Measurements from ENCODE around the gene SHF.
A peak's percentile ranks its signal among the peaks of the same experiment; 100 is the strongest.
"Not testable (repeated sequence)": the region's sequence is repeated elsewhere in the genome, so short reads cannot be mapped to it uniquely, and the experiment has no call there.

The SHF gene, protein sequence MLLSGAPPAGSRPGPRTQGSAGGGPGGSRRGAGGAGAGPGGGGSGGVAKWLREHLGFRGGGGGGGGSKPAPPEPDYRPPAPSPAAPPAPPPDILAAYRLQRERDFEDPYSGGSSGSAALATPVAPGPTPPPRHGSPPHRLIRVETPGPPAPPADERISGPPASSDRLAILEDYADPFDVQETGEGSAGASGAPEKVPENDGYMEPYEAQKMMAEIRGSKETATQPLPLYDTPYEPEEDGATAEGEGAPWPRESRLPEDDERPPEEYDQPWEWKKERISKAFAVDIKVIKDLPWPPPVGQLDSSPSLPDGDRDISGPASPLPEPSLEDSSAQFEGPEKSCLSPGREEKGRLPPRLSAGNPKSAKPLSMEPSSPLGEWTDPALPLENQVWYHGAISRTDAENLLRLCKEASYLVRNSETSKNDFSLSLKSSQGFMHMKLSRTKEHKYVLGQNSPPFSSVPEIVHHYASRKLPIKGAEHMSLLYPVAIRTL

DNA sequence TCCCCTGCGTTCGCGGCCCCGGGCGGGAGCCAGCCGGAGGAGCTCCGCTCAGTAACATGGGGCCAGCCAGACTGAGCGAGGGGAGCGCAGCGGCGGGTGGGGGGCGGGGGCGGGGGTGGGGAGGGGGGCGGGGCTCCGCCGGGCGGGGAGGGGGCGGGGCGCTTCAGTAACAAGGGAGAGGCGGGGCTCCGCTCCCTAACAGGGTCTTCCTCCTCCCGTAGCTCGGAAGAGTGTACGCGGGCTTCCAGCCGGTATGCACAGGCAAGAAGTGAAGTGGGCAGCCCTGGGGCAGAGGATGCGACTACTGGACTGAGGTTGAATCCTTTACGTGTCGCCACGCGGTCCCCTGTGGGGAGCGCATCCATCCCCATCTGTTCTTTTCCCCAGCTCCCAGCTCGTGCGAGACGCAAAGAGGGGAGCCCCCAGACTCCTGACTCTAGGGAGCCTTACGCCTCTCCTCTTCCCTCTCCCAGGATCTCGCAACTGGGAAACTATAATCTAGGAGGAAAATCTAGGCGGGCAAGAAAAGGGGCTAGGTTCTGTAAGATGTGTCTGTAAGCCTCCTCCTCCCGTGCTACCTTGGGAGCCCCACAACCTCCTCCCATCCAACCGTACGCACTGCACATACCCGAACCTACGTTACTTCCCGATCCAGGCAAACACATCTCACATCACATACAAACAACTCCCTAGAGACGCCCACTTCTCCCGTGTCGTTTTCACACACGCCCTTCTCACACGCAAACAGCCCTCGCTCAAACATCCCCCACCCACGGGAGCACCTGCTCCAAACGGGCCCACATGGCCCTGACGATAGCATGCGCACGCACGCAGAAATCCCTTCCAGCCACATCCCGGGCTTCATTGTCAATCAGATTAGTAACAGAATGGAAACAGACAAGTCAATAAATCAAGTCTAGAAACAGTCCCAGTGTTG is at the start of gene SHF:
SHF (minus strand) TSS at position 73 of the 937 bp plus-strand sequence; CDS start at position 58, 15 bp downstream.
- peak; percentile 27 for DNase-seq (ENCODE audit: low read depth)

DNA sequence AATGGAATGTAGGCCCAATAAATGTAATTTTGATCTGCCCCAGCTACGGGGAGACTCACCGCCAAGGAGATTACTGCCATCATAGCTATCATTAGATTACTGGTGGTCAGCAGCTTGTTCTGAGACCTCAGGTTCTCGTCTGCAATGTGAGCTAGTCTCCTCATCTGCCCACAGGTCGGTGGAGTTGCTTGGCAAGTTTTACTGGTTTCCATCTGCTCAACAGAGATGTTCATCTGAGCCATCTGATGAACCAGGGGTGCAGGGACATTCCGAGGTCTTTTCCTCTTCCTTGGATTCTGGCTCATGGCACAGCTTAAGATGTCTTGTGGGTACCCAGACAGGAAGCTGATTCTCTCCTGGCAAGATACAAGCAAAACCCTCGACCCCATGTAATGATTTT is 49.0 kb upstream of the SHF start:
- DNase-seq (ENCODE audit: low read depth), result not testable (repeated sequence)

DNA sequence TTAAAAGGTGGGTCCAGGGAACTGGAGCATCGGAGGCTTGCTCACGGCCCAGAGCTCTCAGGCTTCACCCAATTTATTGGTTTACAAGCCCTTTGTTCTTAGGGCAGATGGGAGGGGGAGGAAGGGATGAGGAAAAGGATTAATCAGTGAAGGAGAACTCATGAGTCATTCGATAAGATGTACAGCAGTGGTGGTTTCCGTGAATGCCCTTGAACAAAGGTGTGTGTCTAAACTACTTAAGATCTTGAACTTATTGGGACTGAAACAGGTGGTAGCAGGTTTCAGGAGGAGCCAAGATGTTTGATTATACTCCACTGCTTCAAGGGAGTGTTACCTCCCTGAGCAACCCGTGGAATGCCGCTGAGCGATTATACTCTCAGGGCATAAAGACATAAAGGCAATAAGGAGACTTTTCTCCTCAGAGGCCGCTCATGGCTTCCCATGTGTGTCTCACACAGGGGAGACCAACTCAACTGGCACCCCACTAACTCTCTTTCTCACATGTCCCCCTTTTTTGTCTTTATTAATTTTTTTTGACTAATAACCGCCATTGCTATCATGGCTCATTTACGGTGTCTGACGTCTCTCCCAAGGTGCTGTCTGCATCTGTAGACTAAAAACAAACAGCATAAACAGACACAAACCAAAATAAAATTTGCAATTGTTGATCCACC is 46.9 kb upstream of the SHF start:
- no peak for DNase-seq (ENCODE audit: low read depth)

DNA sequence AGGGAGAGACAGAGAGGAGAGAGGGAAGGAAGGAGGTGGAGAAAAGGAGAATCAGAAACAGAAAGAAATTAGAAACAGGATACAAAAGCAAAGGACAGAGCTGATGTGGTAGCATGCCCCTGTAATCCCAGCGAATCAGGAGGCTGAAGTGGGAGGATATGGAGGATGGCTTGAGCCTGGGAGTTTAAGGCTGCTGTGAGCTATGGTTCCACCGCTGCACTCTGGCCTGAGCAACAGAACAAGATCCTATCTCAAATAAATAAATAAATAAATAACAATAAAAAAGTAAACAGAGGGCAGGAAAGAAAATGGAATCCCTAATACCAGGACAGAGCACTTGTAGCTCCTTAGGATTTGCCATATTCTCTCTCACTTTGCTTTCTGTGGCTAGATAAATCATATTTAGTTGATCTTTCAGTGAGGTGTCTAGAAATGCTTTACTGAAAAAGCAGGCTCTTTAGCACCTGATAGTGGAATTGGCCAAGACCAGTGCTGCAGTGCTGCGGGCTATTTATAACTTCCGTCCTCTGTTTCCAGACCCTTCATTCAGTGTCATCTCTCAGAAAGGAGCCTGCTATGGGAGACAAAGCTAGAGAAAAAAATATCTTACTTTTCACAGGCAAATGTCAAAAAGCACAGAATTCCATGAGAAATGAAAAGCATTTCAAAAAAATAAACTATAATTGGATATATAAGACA is 44.2 kb upstream of the SHF start:
- DNase-seq (ENCODE audit: low read depth), result no peak

DNA sequence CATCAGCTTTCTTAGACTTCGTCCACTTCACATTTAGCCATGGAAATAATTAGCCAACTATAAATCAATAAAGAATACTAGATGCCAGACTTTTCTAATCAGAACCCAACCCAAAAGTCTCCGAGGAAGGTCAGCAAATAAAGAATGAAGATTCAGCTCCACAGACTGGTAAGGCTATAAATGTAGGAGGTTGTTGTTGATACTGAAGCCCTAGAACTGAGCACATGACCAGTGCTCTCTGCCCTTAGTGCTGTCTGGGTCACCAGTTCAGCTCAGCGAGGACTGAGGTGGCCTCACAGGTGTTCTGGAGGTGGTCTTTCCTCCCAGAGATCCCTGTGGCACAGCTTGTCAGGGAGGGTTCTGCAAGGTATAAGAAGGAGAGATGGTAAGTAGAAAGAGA is 43.4 kb upstream of the SHF start:
- no peak for DNase-seq (ENCODE audit: low read depth)

DNA sequence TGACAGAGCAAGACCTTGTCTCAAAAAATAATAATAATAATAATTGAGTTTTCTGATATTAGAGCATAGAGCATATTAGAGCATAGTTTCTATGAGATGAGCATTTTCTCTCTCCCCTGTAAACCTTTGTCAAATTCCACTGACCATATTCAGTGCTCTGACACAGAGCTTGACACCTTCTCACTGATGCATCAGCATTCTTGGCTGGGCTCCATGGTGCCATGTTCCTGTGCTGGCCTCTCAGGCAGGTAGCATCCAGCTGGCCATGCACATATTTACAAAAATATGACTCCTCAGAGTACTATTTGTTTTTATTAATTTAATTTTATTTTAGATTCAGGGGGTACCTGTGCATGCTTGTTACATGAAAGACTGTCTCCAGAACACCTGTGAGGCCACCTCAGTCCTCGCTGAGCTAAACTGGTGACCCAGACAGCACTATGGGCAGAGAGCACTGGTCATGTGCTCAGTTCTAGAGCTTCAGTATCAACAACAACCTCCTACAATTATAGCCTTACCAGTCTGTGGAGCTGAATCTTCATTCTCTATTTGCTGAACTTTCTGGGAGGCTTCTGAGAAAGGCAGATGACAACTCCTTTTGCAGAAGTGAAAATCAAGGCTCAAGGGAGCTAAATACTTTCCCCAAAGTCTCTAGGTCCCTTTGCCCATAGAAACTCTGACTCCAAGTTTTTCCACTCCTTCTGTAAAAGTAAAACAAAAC is 42.6 kb upstream of the SHF start:
- no peak for DNase-seq (ENCODE audit: low read depth)

DNA sequence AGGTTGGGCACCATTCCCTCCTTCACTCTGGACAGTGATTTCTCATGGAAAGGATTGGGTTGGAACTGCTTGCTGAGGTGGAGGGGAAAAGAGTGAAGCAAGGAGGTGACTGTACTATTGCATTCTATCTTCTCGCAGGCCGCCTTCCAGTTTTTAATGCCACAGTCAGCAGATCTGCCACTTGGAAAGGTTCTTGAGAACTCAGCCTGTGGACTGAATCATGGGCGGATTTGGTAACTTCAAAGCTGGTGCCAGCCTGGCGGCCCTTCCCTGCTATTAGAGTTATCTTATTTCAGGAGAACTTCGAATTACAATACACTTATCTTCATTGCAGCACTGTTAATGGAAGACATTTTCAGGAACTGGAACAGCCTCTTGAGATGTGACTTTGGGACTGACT is 41.2 kb upstream of the SHF start:
- DNase-seq (ENCODE audit: low read depth), result no peak

DNA sequence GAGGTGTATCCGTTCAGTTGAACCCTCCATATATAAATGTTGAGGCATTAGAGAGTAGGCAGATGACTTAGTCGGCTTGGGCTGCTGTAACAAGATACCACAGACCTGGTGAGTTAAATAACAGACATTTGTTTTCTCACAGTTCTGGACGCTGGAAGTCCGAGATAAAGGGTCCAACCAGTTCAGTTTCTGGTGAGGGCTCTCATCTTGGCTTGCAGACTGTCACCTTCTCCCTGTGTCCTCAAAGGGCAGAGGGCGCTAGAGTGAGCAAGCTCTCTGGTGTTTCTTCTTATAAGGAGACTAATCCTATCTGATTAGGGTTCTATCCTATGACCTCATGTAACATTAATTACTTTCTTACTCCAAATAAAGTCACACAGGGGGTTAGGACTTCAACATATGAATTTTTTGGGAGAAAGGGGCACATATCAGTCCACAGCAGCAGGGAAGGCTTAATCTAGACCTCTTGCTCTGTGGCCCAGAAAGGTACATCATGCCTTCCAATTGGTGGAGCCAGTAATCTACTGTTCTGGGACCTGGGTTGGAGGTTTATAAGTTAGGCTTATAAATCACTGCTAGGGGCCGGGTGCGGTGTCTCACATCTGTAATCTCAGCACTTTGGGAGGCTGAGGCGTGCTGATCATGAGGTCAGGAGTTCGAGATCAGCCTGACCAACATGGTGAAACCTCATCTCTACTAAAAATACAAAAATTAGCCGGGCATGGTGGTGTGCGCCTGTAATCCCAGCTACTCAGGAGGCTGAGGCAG is 37.9 kb upstream of the SHF start:
- DNase-seq (ENCODE audit: low read depth), result no peak

DNA sequence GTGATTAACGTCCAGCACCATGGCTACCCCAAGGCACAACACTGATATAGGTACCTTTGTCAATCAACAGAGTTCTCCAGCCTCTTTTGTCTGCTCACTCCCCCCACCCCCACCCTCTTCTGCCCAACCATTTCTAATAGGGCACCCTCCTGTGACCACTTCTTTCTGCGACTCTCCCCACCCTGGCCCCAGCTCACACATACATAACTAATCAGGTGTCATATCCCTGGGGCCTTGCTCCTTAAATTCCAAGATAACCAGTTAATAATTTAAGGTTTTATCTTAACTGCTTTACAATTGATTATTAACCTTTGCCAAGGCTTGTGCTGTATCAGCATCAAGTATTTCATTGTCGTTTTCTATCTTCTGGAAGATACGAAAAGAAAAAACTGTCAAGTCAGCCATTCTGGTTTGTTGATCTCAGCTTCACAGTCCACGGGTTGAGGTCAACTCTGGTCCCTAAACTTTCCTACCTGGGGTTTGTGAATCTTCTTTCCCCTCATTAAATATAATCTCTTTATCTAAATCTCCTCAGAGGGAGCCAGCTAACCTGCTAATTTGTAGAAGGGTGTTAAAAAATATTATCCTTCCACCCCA is 37.0 kb upstream of the SHF start:
- no peak for DNase-seq (ENCODE audit: low read depth)

DNA sequence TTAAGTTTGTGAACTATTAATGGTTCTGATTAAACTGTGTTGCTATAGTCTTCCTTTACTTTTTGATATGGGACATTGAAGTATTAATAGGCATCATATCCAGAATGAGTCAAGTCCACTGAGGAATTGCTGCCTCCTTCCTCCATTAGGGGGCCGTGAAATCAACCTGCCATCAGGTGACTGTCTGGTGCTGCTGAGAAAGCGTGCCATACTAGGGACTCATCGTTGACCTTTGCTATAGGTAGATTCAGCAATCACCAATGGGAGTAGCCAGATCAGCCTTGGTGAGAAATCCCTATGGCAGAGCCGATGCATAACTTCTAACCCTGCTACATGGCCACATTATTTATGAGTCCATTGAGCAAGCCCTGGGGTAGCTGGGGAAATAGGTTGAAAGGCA is 34.2 kb upstream of the SHF start:
- no peak for DNase-seq (ENCODE audit: low read depth)

DNA sequence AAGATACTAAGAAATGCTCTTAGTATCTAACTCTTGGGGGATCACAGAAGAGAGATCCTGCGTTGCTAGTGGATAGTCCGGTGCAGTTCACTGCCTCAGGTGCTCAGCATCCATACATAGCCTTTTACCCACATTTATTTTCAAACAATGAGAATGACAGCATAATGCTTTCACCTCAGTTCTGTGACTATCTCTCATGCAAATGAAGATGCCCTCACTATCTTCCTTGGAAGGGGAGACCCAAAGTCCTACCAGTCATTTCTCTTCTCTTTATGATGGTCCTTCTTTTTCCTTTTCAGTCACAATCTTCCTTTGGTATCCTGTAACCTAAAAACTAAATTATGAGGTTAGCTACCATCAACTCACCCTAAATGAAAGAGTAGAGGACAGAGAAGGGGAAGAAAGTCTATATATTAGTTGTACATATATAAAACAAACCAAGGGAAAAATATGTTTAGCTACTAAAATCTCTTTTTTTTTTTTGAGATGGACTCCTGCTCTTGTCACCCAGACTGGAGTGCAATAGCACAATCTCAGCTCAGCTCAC is 33.4 kb upstream of the SHF start:
- DNase-seq (ENCODE audit: low read depth), result no peak

DNA sequence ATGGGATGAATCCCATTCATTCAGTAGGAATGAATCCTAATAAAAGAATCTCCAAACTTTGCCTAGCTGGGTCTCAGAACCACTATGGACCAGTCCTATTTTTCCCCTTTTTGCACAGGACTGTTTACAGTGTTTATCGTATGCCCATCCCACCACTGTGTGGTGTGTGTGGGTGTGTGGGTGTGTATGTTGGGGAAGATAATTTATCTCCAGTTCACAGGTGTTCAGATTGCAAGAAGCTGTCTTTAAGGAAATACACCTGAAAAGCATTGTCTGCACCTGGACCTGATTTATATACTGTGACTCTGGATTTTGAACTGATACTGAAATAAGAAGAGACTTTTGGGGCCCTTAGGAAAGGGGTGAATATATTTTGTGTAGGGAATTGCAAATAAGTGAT is 24.7 kb upstream of the SHF start:
- no peak for DNase-seq (ENCODE audit: low read depth)

DNA sequence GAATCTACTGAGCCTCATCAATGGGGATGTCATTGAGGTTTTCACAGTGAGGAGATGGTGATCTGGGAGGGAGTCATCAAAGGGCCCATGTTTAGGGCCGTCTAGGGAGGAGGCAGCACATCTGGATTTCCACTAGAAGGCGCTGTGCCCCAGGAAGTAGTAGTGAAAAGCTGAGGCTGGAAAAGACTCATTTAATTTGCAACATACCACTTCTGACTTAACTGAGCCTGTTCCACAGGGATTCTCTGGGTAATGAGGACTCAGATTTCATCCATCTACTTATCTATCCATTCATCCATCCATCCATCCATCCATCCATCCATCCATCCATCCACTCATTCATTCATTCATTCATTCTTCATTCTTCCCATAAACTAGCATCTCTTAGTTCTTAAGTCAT is 17.4 kb upstream of the SHF start:
- peak; percentile 58 for DNase-seq (ENCODE audit: low read depth)

DNA sequence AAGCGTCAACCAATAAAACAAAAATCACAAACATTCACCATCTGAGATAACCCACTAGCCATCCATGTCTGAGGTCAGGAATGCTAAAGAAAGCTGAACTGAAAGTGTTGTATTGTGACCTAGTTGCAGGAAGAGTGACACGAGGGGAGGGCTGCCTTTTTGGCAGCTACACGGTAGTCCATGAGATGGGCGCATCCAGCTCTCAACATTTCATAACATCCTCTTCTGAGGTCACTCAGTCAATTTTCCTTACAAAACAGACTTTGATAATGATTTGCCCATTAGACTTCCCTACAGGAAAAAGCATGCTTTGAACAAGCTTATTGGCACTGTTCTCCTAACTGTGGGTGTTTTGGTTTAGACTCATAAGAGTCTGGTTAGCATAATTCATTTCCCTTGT is 15.4 kb upstream of the SHF start:
- DNase-seq (ENCODE audit: low read depth), result no peak

DNA sequence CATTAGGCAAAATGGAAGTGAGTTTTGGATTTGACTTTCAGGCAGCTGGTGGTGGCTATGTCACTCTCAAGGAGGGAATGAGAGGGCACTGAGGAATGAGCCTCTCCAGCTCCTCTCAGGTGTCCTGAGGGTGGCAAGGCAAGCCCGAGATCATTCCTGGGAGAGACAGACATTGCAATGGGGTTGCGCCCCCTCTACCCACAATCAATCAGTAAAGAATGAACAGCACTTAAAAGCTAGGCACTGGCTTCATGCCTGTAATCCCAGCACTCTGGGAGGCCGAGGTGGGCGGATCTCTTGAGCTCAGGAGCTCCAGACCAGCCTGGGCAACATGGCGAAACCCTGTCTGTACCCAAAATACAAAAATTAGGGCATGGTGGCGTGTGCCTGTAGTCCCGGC is 14.1 kb upstream of the SHF start:
- DNase-seq (ENCODE audit: low read depth), result no peak

DNA sequence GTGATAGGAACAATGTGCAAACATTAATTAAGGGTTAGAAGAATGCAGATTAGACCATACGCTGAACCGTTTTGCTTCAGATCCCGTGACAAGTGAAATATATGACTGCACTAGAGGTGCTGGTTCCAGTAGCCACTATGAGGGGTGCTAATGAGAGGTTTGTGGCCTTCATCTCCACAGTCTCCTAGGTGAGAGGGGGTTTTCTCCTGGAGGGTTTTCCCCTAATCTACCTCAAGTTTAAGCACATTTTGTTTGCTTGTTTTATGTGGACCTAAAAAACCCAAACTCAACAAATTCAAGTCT is 13.7 kb upstream of the SHF start:
- DNase-seq (ENCODE audit: low read depth), result no peak

DNA sequence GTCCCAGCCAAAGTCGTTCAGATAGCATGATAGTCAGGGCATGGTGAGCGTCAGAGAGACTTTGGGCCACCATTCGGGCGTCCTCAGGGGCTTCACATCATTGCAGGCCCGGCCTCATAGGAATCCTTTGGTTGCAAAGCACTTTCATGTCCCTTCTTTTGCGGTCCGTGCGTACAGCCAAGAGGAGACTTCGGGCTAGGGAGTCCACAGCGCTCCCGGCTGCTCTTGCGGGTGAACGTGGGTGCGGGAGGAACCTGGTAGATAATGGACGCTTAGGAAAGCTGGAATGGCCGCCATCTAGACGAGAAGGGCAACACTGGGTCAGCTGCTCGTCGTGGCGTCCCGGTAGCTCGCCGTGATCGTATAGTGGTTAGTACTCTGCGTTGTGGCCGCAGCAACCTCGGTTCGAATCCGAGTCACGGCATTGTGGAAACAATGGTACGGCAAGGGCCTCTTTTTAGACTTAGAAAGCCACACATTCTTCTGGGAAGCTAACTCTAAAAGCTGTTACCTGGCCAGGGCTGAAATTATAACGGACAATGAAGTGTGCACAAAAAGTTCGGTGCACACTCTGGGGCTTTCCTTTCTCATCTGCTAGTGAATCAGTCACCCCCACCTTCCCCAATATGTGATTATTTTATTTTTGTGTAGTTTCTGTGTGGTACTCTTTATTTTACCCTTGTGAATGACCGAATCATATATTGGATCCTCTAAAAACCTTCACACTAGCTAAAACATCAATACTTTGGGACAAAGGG is 13.2 kb upstream of the SHF start:
- peak; percentile 75 for DNase-seq (ENCODE audit: low read depth)

DNA sequence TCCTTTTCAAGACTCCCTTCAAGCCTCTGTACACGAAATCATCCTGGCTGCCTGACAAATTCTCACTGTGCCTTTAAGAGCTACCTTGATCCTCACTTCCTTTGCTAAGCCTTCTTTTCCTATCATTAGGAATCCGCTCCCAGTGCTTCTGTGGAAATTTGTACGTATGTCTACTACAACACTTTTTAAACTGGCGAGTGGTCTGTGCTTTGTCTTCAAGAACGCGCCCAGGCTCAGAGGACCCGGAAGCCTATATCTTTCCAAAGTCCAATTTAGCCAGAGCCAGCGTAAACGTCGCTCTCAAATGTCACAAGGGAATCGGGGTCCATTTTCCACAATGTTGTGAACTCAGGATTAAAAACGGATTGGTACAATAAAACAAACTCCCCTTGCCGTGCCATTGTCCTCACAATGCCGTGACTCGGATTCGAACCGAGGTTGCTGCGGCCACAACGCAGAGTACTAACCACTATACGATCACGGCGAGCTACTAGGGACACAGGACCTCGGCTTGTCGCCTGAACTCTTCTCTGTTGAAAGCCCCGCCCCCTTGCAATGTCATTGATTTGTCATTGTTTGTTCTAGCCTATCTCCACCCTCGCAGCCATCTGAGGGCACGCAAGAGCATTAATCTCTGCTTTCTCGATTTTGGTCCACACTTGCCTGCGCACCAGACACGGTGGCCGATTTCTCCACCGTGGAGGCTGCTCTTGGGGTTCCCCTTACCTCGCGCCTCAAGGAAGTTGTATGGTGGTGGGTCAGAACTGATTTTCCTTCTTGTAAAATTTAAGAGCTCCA is 12.4 kb upstream of the SHF start:
- DNase-seq (ENCODE audit: low read depth), result peak; percentile 85

Measured in amniotic epithelial cell (primary cell).